DMS53 treated with DMSO at 0.1 percent for 48 hours (cell line): ENCODE results near the gene EXOSC7.

Experiments
- DNase-seq: peaks from one replicate; lab custom pipeline; 2025; ENCODE audit not compliant: unreplicated experiment; lab: John Stamatoyannopoulos, UW

EXOSC7 gene

GRCh38 chr3:44992555-44993470, 16.8 kb downstream of the EXOSC7 start:
- DNase-seq = no peak

- DNase-seq = no peak
Observed at GRCh38 chr3:44993471-44994205, 17.6 kb downstream of the EXOSC7 start.

GRCh38 chr3:44995142-44995770, 19.2 kb downstream of the EXOSC7 start:
- no peak for DNase-seq

GRCh38 chr3:44996556-44996969, 20.5 kb downstream of the EXOSC7 start:
- DNase-seq = no peak

GRCh38 chr3:44999782-45000181, 23.7 kb downstream of the EXOSC7 start:
- DNase-seq = no peak

- DNase-seq = no peak
Observed at GRCh38 chr3:45000823-45001222, 24.8 kb downstream of the EXOSC7 start.

- no peak for DNase-seq
Observed at GRCh38 chr3:45001738-45002137, 25.7 kb downstream of the EXOSC7 start.

- DNase-seq = no peak
Observed at GRCh38 chr3:45002139-45002660, 26.2 kb downstream of the EXOSC7 start.

GRCh38 chr3:45002720-45003119, 26.7 kb downstream of the EXOSC7 start:
- DNase-seq = no peak

- no peak for DNase-seq
Observed at GRCh38 chr3:45003406-45003805, 27.4 kb downstream of the EXOSC7 start.

GRCh38 chr3:45003859-45004258, 27.8 kb downstream of the EXOSC7 start:
- DNase-seq = no peak

- DNase-seq = no peak
Observed at GRCh38 chr3:45007091-45007490, 31.0 kb downstream of the EXOSC7 start.

GRCh38 chr3:45008117-45008516, 32.1 kb downstream of the EXOSC7 start:
- no peak for DNase-seq

GRCh38 chr3:45009868-45010267, 33.8 kb downstream of the EXOSC7 start:
- DNase-seq = no peak

- no peak for DNase-seq
Observed at GRCh38 chr3:45010811-45011333, 34.8 kb downstream of the EXOSC7 start.

GRCh38 chr3:45011756-45012508, 35.9 kb downstream of the EXOSC7 start:
- no peak for DNase-seq

GRCh38 chr3:45012577-45012976, 36.5 kb downstream of the EXOSC7 start:
- no peak for DNase-seq

GRCh38 chr3:45016916-45017315, 40.9 kb downstream of the EXOSC7 start:
- no peak for DNase-seq

- no peak for DNase-seq
Observed at GRCh38 chr3:45017821-45018220, 41.8 kb downstream of the EXOSC7 start.

GRCh38 chr3:45020534-45020933, 44.5 kb downstream of the EXOSC7 start:
- DNase-seq = no peak
